Breast epithelium (tissue), 3 donors: ENCODE results near the gene TTC27.

Source experiments
- POLR2A ChIP-seq: fragments of 450-650 bp; IDR thresholded peaks from one replicate; pipeline ENCODE4 v1.6.1; 2016; ENCODE audit warnings: antibody characterized with exemption, mild to moderate bottlenecking, moderate library complexity
- TF ChIP-seq, protein P1 (sequence below), 3 donors: fragments of 450-650 bp; IDR thresholded peaks; one replicate each; pipeline ENCODE4 v1.5.1; 2016 to 2017; ENCODE audit warnings: antibody characterized with exemption in 3 of 3, mild to moderate bottlenecking in 3 of 3, moderate library complexity in 3 of 3

DNA sequence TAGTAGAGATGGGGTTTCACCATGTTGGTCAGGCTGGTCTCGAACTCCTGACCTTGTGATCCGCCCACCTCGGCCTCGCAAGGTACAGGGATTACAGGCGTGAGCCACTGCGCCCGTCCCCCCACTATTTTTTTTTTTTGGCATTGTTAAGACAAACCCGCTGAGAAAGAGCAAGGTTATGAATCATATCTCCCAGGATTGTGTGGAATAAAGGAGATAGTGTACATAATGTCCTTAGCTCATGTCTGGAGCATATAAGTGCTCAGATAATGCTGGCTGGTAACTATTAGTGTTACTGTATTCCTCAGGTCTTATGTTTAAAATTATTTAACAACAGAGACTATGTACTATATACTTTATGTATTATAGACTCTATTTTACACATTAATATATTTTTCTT, 36.0 kb downstream of the TTC27 start:
- TF ChIP-seq, protein P1, sequence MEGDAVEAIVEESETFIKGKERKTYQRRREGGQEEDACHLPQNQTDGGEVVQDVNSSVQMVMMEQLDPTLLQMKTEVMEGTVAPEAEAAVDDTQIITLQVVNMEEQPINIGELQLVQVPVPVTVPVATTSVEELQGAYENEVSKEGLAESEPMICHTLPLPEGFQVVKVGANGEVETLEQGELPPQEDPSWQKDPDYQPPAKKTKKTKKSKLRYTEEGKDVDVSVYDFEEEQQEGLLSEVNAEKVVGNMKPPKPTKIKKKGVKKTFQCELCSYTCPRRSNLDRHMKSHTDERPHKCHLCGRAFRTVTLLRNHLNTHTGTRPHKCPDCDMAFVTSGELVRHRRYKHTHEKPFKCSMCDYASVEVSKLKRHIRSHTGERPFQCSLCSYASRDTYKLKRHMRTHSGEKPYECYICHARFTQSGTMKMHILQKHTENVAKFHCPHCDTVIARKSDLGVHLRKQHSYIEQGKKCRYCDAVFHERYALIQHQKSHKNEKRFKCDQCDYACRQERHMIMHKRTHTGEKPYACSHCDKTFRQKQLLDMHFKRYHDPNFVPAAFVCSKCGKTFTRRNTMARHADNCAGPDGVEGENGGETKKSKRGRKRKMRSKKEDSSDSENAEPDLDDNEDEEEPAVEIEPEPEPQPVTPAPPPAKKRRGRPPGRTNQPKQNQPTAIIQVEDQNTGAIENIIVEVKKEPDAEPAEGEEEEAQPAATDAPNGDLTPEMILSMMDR (IDR thresholded peaks at IDR 0.05): no peak
- no peak for TF ChIP-seq POLR2A
